ENCODE data around the gene TEX53. TPM values are rescaled to one million over a fixed set of nuclear protein-coding genes. Genes with fewer than 3 reads are reported as not detected.

Gene TEX53
- polyA plus RNA-seq, 1 donor from 2014 or later: not detected

DNA sequence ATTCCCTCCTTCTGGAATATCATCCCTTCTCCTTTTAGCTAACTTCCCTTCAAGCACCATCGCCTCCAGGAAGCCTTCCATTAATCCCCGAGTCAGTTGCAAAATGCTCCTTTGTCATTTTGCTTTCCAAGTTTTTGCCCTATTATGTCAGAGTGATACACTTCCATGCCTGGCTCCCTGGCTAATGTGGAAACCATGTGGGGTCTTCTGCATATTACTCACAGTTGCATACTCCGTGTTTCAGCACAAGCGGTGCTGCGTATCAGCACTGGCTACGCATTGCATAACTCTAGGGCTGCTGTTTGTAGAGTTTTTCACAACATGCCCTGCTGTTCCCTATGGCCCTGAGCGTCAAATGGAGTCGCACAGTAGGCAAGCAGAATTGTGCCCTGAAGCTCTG, 1.9 kb downstream of the TEX53 start:
- H3K9me2 ChIP-seq (ENCODE audit: insufficient read depth, low read length): no peaks in the 10 kb centered on the region
- no peaks in the 10 kb centered on the region for H3K79me2 ChIP-seq (replicated peaks; ENCODE audit: insufficient read depth, low read length)
- no peak overlapping the region for H3K27ac ChIP-seq (ENCODE audit: low read length)
- H3K9me3 ChIP-seq (ENCODE audit: low read length): no peaks in the 10 kb centered on the region
- no peak overlapping the region for H3K9ac ChIP-seq (ENCODE audit: low read length)
- no peak overlapping the region for H3K4me3 ChIP-seq (ENCODE audit: low read length)
- H3F3A ChIP-seq (ENCODE audit: insufficient read depth, low read length, poor library complexity, severe bottlenecking): no peaks in the 10 kb centered on the region
- no peaks in the 10 kb centered on the region for H4K20me1 ChIP-seq (ENCODE audit: insufficient read depth)
- H2AFZ ChIP-seq (ENCODE audit: low read depth, low read length): no peak overlapping the region
- H3K4me2 ChIP-seq (ENCODE audit: low read length): no peak overlapping the region
- H3K36me3 ChIP-seq (ENCODE audit: insufficient read depth, low read length): no peaks in the 10 kb centered on the region
- H3K27me3 ChIP-seq (ENCODE audit: insufficient read depth, low read depth, low read length): no peaks in the 10 kb centered on the region
- TF ChIP-seq EP300 (conservative IDR thresholded peaks at IDR 0.05; ENCODE audit: poor library complexity, severe bottlenecking) (no peak), TAF1 (IDR thresholded peaks at IDR 0.05; ENCODE audit: low read depth) (no peak), POLR2AphosphoS5 (IDR thresholded peaks at IDR 0.05) (no peak), MXI1 (conservative IDR thresholded peaks at IDR 0.05; ENCODE audit: poor library complexity, severe bottlenecking) (no peak), RAD21 (conservative IDR thresholded peaks at IDR 0.05) (no peak), SMC3 (conservative IDR thresholded peaks at IDR 0.05; ENCODE audit: poor library complexity) (no peak), EZH2 (IDR thresholded peaks at IDR 0.05; ENCODE audit: borderline replicate concordance, insufficient read depth, low read length, poor library complexity, severe bottlenecking) (no peak)
- TF ChIP-seq, protein P1, sequence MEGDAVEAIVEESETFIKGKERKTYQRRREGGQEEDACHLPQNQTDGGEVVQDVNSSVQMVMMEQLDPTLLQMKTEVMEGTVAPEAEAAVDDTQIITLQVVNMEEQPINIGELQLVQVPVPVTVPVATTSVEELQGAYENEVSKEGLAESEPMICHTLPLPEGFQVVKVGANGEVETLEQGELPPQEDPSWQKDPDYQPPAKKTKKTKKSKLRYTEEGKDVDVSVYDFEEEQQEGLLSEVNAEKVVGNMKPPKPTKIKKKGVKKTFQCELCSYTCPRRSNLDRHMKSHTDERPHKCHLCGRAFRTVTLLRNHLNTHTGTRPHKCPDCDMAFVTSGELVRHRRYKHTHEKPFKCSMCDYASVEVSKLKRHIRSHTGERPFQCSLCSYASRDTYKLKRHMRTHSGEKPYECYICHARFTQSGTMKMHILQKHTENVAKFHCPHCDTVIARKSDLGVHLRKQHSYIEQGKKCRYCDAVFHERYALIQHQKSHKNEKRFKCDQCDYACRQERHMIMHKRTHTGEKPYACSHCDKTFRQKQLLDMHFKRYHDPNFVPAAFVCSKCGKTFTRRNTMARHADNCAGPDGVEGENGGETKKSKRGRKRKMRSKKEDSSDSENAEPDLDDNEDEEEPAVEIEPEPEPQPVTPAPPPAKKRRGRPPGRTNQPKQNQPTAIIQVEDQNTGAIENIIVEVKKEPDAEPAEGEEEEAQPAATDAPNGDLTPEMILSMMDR (IDR thresholded peaks at IDR 0.05; ENCODE audit: poor library complexity, severe bottlenecking): no peak
- TF ChIP-seq, protein P2, sequence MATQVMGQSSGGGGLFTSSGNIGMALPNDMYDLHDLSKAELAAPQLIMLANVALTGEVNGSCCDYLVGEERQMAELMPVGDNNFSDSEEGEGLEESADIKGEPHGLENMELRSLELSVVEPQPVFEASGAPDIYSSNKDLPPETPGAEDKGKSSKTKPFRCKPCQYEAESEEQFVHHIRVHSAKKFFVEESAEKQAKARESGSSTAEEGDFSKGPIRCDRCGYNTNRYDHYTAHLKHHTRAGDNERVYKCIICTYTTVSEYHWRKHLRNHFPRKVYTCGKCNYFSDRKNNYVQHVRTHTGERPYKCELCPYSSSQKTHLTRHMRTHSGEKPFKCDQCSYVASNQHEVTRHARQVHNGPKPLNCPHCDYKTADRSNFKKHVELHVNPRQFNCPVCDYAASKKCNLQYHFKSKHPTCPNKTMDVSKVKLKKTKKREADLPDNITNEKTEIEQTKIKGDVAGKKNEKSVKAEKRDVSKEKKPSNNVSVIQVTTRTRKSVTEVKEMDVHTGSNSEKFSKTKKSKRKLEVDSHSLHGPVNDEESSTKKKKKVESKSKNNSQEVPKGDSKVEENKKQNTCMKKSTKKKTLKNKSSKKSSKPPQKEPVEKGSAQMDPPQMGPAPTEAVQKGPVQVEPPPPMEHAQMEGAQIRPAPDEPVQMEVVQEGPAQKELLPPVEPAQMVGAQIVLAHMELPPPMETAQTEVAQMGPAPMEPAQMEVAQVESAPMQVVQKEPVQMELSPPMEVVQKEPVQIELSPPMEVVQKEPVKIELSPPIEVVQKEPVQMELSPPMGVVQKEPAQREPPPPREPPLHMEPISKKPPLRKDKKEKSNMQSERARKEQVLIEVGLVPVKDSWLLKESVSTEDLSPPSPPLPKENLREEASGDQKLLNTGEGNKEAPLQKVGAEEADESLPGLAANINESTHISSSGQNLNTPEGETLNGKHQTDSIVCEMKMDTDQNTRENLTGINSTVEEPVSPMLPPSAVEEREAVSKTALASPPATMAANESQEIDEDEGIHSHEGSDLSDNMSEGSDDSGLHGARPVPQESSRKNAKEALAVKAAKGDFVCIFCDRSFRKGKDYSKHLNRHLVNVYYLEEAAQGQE (IDR thresholded peaks at IDR 0.05; ENCODE audit: borderline replicate concordance): no peak

DNA sequence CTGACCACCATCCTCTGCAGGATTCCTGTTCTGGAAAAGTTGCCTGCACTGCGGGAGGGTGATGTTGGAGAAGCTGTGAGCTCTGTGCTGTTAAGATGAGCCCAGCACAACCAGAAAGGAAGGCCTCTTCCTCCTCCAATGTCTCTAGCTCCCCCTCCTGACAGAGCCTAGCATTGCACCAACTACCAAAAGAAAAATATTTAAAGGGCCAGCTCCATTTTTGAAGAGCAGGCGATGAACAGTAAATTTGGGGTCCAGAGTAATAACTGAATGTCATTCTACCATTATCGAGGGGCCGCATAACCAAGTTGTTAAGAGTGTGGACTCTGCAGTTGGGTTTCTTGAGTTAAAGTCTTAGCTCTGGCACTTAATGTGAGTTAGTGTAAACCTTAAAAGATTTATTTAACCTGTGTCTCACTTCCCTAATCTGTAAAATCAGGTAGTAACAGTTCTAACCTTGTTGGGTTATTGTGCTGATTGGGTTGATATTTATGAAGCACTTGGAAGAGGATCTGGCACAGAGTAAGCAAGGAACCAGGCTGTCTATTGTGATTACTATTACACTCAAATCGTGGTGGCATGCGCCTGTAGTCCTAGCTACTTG, 3.9 kb downstream of the TEX53 start:
- Histone ChIP-seq H3K9ac (ENCODE audit: low read length) (no peak overlapping the region), H2AFZ (ENCODE audit: low read depth, low read length) (no peak overlapping the region), H3K27ac (ENCODE audit: low read length) (no peak overlapping the region), H3K4me2 (ENCODE audit: low read length) (no peak overlapping the region), H4K20me1 (ENCODE audit: insufficient read depth) (no peaks in the 10 kb centered on the region), H3F3A (ENCODE audit: insufficient read depth, low read length, poor library complexity, severe bottlenecking) (no peaks in the 10 kb centered on the region), H3K36me3 (ENCODE audit: insufficient read depth, low read length) (no peaks in the 10 kb centered on the region), H3K4me3 (ENCODE audit: low read length) (no peak overlapping the region), H3K9me3 (ENCODE audit: low read length) (no peaks in the 10 kb centered on the region), H3K9me2 (ENCODE audit: insufficient read depth, low read length) (no peaks in the 10 kb centered on the region), H3K79me2 (replicated peaks; ENCODE audit: insufficient read depth, low read length) (no peaks in the 10 kb centered on the region), H3K27me3 (ENCODE audit: insufficient read depth, low read depth, low read length) (no peaks in the 10 kb centered on the region)
- TF ChIP-seq TAF1 (IDR thresholded peaks at IDR 0.05; ENCODE audit: low read depth) (no peak), SMC3 (conservative IDR thresholded peaks at IDR 0.05; ENCODE audit: poor library complexity) (peak; percentile 69), MXI1 (conservative IDR thresholded peaks at IDR 0.05; ENCODE audit: poor library complexity, severe bottlenecking) (no peak), RAD21 (conservative IDR thresholded peaks at IDR 0.05) (peak; percentile 64), EP300 (conservative IDR thresholded peaks at IDR 0.05; ENCODE audit: poor library complexity, severe bottlenecking) (no peak), EZH2 (IDR thresholded peaks at IDR 0.05; ENCODE audit: borderline replicate concordance, insufficient read depth, low read length, poor library complexity, severe bottlenecking) (no peak)
- TF ChIP-seq, protein P1 (IDR thresholded peaks at IDR 0.05; ENCODE audit: poor library complexity, severe bottlenecking): peak; percentile 62
